ENCODE data around the gene RAMACL.
A peak's percentile ranks its signal among the peaks of the same experiment; 100 is the strongest.
"Not testable (repeated sequence)": the region's sequence is repeated elsewhere in the genome, so short reads cannot be mapped to it uniquely, and the experiment has no call there.

Gene RAMACL

DNA sequence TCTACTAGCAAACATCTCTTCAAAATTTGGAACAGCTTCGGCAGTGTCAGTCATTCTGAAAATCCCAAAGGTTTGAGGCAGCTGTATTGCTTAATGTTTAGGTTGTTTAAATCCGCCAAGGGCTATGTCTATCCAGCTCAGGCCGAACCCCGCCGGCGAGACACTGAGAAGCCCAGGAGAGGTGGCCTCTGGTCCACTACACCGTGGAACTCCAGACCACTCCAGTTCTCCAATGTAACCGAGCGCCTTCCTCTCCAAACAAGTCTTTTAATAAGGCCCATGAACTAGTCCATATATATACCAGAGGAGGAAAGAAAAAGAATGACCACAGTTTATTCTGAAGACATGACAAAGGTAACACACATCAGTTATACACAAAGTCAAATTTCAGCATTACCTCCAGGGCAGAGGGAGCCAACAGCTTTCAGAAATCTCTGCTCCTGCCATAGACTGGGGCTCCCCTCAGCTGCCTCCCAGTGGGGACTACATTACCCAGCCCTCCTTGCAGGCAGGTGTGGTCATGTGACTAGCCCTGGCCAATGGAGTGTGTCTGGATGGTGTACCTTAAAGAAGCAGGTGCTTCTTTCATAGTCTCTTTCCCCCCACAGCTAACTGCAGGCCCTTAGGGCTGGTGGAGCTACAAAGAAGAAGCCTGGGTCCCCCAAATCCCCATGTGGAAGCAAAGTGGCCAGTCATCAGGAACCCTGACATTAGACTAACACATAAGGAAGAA lies at the start of gene RAMACL:
RAMACL (minus strand) TSS at position 255 of the 733 bp plus-strand sequence; CDS start at position 54, 201 bp downstream.
- DNase-seq (ENCODE audit: low read depth, low spot score): no peak
- peaks cover 2% of the 10 kb centered on the region; the same call in 1 of the 2 replicates for H3K4me1 ChIP-seq (ENCODE audit: control insufficient read depth, insufficient read depth, low read length)
- H3K4me3 ChIP-seq (ENCODE audit: low read length): no peak within 1 kb of the TSS
- H3K27ac ChIP-seq (ENCODE audit: low read length): no peak within 1 kb of the TSS
- H3K9me3 ChIP-seq (ENCODE audit: control insufficient read depth, insufficient read depth, low read length): no peaks in the 10 kb centered on the region
- no CpG with 5 or more reads among the region's 9 CpGs for WGBS (ENCODE audit: insufficient coverage, insufficient read length)
- H3K36me3 ChIP-seq (ENCODE audit: control insufficient read depth, insufficient read depth, low read length): no peaks in the 10 kb centered on the region
- no peaks in the 10 kb centered on the region for H3K27me3 ChIP-seq (ENCODE audit: control insufficient read depth, insufficient read depth, low read length)

DNA sequence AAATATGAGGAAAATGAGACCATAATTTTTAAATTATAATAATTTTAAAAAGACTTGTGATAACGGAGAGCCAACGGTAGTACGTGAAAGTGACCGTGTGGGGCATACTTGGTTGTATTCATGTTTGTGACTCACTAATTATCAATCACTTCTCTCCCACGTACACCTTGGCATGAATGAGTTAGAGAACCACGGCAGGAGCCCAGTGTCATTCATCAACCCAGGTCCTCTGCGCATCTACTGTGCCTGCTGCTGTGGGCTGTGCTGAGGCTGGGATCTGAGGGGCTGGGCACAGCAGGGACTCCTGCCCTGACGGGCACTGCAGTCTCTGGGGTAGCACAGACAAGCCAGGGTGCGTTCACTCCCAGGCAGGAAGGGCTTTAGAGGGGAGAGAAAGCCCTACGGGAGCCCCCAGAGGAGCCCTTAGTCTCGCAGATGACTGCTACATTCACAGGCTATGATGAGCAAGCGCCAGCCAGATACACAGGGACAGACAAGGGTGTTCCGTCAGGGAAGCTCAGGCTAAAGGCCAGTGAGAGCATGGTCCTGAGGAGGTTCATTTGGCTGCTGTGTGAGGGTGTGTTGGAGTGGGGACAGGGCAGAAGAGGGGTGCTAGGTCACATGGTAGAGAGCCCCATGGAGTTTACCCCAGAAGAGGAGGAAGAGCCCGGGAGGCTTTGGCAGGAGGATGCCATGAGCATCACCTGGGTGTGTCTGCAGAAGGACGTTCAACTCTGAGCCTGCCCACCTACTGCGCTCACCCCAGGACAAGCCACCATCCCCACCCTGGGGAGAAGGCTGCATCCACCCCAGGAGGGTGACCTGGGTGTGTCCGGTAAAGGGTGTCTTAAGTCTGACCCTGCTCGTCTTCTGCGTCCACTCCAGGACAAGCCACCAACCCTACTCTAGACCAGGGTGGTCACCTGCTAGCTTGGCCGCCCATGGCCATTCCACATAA lies 48.8 kb upstream of the RAMACL start:
- no peaks in the 10 kb centered on the region for H3K9me3 ChIP-seq (ENCODE audit: control insufficient read depth, insufficient read depth, low read length)
- H3K36me3 ChIP-seq (ENCODE audit: control insufficient read depth, insufficient read depth, low read length): no peaks in the 10 kb centered on the region
- no peaks in the 10 kb centered on the region for H3K27me3 ChIP-seq (ENCODE audit: control insufficient read depth, insufficient read depth, low read length)
- no CpG with 5 or more reads among the region's 20 CpGs for WGBS (ENCODE audit: insufficient coverage, insufficient read length)
- no peak for DNase-seq (ENCODE audit: low read depth, low spot score)
- H3K4me3 ChIP-seq (ENCODE audit: low read length): no peak overlapping the region
- no peak overlapping the region for H3K27ac ChIP-seq (ENCODE audit: low read length)
- H3K4me1 ChIP-seq (ENCODE audit: control insufficient read depth, insufficient read depth, low read length): peaks cover 2% of the 10 kb centered on the region; the same call in 1 of the 2 replicates

GRCh38 chr6:166634581-166634980 lies 48.1 kb upstream of the RAMACL start:
- not testable (repeated sequence) for H3K4me1 ChIP-seq (ENCODE audit: control insufficient read depth, insufficient read depth, low read length); H3K36me3 ChIP-seq (ENCODE audit: control insufficient read depth, insufficient read depth, low read length); H3K27me3 ChIP-seq (ENCODE audit: control insufficient read depth, insufficient read depth, low read length); DNase-seq (ENCODE audit: low read depth, low spot score); H3K27ac ChIP-seq (ENCODE audit: low read length); H3K4me3 ChIP-seq (ENCODE audit: low read length); H3K9me3 ChIP-seq (ENCODE audit: control insufficient read depth, insufficient read depth, low read length)
- WGBS (ENCODE audit: insufficient coverage, insufficient read length): no CpG with 5 or more reads among the region's 4 CpGs

- 100% methylated on average over 4 of the region's 26 CpGs for WGBS (ENCODE audit: insufficient coverage, insufficient read length)
- Histone ChIP-seq H3K4me3 (ENCODE audit: low read length) (no peak overlapping the region), H3K4me1 (ENCODE audit: control insufficient read depth, insufficient read depth, low read length) (peaks cover 4% of the 10 kb centered on the region; the same call in 1 of the 2 replicates), H3K9me3 (ENCODE audit: control insufficient read depth, insufficient read depth, low read length) (no peaks in the 10 kb centered on the region), H3K36me3 (ENCODE audit: control insufficient read depth, insufficient read depth, low read length) (no peaks in the 10 kb centered on the region), H3K27ac (ENCODE audit: low read length) (no peak overlapping the region), H3K27me3 (ENCODE audit: control insufficient read depth, insufficient read depth, low read length) (no peaks in the 10 kb centered on the region)
- DNase-seq (ENCODE audit: low read depth, low spot score): no peak
Observed at GRCh38 chr6:166633732-166634535, 47.5 kb upstream of the RAMACL start.

DNA sequence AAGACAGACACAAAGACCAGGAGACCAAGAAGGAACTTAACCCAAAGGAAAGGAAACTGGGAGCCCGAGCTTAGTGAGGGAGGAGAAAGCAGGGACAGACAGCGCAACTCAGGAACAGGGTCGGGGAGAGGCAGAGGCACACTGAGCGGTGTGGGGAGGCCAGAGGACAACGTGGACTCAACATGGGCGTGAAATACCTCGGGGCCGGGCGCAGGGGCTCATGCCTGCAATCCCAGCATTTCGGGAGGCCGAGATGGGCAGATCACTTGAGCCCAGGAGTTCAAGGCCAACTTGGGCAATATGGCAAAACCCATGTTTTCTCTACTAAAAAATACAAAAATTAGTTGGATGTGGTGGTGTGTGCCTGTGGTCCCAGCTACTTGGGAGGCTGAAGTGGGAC lies 46.3 kb upstream of the RAMACL start:
- no peaks in the 10 kb centered on the region for H3K9me3 ChIP-seq (ENCODE audit: control insufficient read depth, insufficient read depth, low read length)
- no peak overlapping the region for H3K27ac ChIP-seq (ENCODE audit: low read length)
- no peak for DNase-seq (ENCODE audit: low read depth, low spot score)
- no peaks in the 10 kb centered on the region for H3K36me3 ChIP-seq (ENCODE audit: control insufficient read depth, insufficient read depth, low read length)
- no peak overlapping the region for H3K4me3 ChIP-seq (ENCODE audit: low read length)
- WGBS (ENCODE audit: insufficient coverage, insufficient read length): no CpG with 5 or more reads among the region's 11 CpGs
- H3K4me1 ChIP-seq (ENCODE audit: control insufficient read depth, insufficient read depth, low read length): peaks cover 5% of the 10 kb centered on the region; the same call in 1 of the 2 replicates
- no peaks in the 10 kb centered on the region for H3K27me3 ChIP-seq (ENCODE audit: control insufficient read depth, insufficient read depth, low read length)

DNA sequence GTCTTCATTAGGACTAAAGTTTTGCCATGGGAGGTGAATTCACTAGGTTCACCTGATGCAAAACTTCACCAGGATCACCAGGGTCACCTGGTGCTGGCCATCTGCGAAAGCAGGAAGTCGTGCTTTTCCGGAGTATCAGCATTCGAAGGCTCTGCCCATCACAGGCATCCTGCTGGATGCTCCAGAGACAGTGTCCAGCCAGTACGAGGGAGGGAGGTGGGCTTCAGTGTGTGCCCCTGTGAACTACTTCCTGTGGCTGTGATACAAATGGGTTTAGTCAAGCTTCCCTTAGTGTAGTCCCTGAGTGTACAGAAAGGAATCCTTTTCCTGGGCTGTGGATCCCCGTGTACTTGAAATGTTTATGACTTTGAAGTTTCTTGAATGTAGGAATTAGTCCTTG lies 44.0 kb upstream of the RAMACL start:
- Histone ChIP-seq H3K27me3 (ENCODE audit: control insufficient read depth, insufficient read depth, low read length) (peaks cover 5% of the 10 kb centered on the region; the same call in 1 of the 2 replicates), H3K27ac (ENCODE audit: low read length) (no peak overlapping the region), H3K9me3 (ENCODE audit: control insufficient read depth, insufficient read depth, low read length) (no peaks in the 10 kb centered on the region), H3K36me3 (ENCODE audit: control insufficient read depth, insufficient read depth, low read length) (no peaks in the 10 kb centered on the region), H3K4me1 (ENCODE audit: control insufficient read depth, insufficient read depth, low read length) (0 out of 2 replicates have a peak, but pooled peaks cover 3% of the 10 kb centered on the region), H3K4me3 (ENCODE audit: low read length) (no peak overlapping the region)
- no peak for DNase-seq (ENCODE audit: low read depth, low spot score)
- no CpG with 5 or more reads among the region's 6 CpGs for WGBS (ENCODE audit: insufficient coverage, insufficient read length)

DNA sequence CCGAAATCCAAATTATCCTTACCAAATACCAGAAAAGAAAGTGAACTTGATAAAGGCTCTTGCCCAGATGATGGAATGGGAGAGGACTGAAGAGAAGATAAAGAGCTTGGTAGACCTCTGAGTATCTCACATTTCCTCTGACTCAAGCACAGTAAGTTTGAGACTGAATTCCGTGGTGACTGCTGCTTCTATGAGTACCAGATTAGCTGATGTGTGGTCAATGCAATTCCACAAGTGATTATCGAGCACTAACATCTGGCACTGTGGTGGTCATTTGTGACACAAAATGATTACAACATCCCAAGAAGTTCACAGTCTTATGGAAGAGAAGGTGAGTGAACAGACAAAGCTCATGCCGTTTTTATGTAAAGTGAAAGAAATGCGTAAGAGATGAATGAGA lies 43.1 kb upstream of the RAMACL start:
- Histone ChIP-seq H3K9me3 (ENCODE audit: control insufficient read depth, insufficient read depth, low read length) (no peaks in the 10 kb centered on the region), H3K4me3 (ENCODE audit: low read length) (no peak overlapping the region)
- WGBS (ENCODE audit: insufficient coverage, insufficient read length): no CpG with 5 or more reads among the region's 5 CpGs

GRCh38 chr6:166627875-166628801 lies 41.7 kb upstream of the RAMACL start:
- Histone ChIP-seq H3K4me1 (ENCODE audit: control insufficient read depth, insufficient read depth, low read length) (0 out of 2 replicates have a peak, but pooled peaks cover 3% of the 10 kb centered on the region), H3K27me3 (ENCODE audit: control insufficient read depth, insufficient read depth, low read length) (peaks cover 5% of the 10 kb centered on the region; the same call in 1 of the 2 replicates), H3K4me3 (ENCODE audit: low read length) (peak overlapping the region; percentile 49; the same call in 1 of the 2 replicates), H3K36me3 (ENCODE audit: control insufficient read depth, insufficient read depth, low read length) (no peaks in the 10 kb centered on the region), H3K27ac (ENCODE audit: low read length) (no peak overlapping the region), H3K9me3 (ENCODE audit: control insufficient read depth, insufficient read depth, low read length) (no peaks in the 10 kb centered on the region)
- WGBS (ENCODE audit: insufficient coverage, insufficient read length): no CpG with 5 or more reads among the region's 61 CpGs
- DNase-seq (ENCODE audit: low read depth, low spot score): no peak

More for the DNA sequence above, 43.1 kb upstream of the RAMACL start:
- H3K27me3 ChIP-seq (ENCODE audit: control insufficient read depth, insufficient read depth, low read length): peaks cover 5% of the 10 kb centered on the region; the same call in 1 of the 2 replicates
- no peak overlapping the region for H3K27ac ChIP-seq (ENCODE audit: low read length)
- H3K4me1 ChIP-seq (ENCODE audit: control insufficient read depth, insufficient read depth, low read length): 0 out of 2 replicates have a peak, but pooled peaks cover 3% of the 10 kb centered on the region
- no peaks in the 10 kb centered on the region for H3K36me3 ChIP-seq (ENCODE audit: control insufficient read depth, insufficient read depth, low read length)
- DNase-seq (ENCODE audit: low read depth, low spot score): no peak

All from iPS DF 6.9 (cell line).